HepG2 (cell line): ENCODE results near the gene MEF2A. TPM values are rescaled to one million over a fixed set of nuclear protein-coding genes. Genes with fewer than 3 reads are reported as not detected.

Source experiments
- ATAC-seq: fragments of 200-7000 bp; cut with Tn5 transposase; 3 replicates; pipeline ENCODE4 v1.9.1; 2020; ENCODE audit warnings: mild to moderate bottlenecking, moderate library complexity
- BruUV-seq: library from RNA; stranded (reverse); fragments of 400-500 nt; replicated peaks from 2 replicates; lab custom pipeline; 2021; lab: Mats Ljungman, UMichigan
- CTCF ChIA-PET: fragments of 300-600 bp; formaldehyde crosslinking; extraction: SDS; loops from one replicate; lab custom pipeline; 2021; ENCODE audit warnings: low total read pairs, inconsistent platforms, low intra/inter-chr PET ratio; lab: Yijun Ruan, JAX
- POLR2A ChIA-PET: fragments of 350-600 bp; sonication (Branson Sonifier 250); formaldehyde crosslinking; loops from one replicate; lab custom pipeline; 2020; ENCODE audit warnings: antibody characterized with exemption, inconsistent platforms; lab: Yijun Ruan, JAX
- DNase-seq: peaks from one replicate; pipeline ENCODE4 v3.0.0-alpha.2; 2015; ENCODE audit warnings: low spot score
- FAIRE-seq: peaks from 3 replicates; lab custom pipeline; 2011; peaks lifted over from hg19 to GRCh38; lab: Jason Lieb, UNC
- H2AFZ ChIP-seq: one replicate; pipeline ENCODE4 v1.6.1; 2011; ENCODE audit warnings: low read length, inconsistent platforms
- H3K27ac ChIP-seq: fragments of 300-600 bp; 3 replicates; pipeline ENCODE4 v1.8.0; 2011; ENCODE audit warnings: mixed run types, mild to moderate bottlenecking, mixed read lengths, low read length, inconsistent platforms; ENCODE audit not compliant: insufficient read depth; ENCODE audit errors: extremely low read length
- H3K27me3 ChIP-seq, 2 experiments: fragments of 200-600 bp in 1 of 2; 2 replicates in 1 of 2; 3 replicates in 1 of 2; pipeline versions ENCODE4 v1.6.0 to v1.8.0; 2011; ENCODE audit warnings: low read length in 2 of 2, mild to moderate bottlenecking in 2 of 2, moderate library complexity in 2 of 2, inconsistent platforms in 1 of 2; ENCODE audit not compliant: insufficient read depth in 2 of 2, control insufficient read depth in 1 of 2
- H3K36me3 ChIP-seq, 2 experiments: fragments of 200-600 bp in 1 of 2; replicated peaks in 1 of 2; 2 replicates in 1 of 2; 3 replicates in 1 of 2; pipeline versions ENCODE4 v1.5.1 to v1.8.0; 2011; ENCODE audit warnings: low read length in 2 of 2, inconsistent platforms in 1 of 2; ENCODE audit not compliant: insufficient read depth in 2 of 2, control insufficient read depth in 1 of 2
- H3K4me1 ChIP-seq: 2 replicates; pipeline ENCODE4 v1.5.1; 2012; ENCODE audit warnings: low read length, inconsistent platforms; ENCODE audit not compliant: insufficient read depth
- H3K4me2 ChIP-seq: 2 replicates; pipeline ENCODE4 v1.6.0; 2011; ENCODE audit warnings: low read depth, low read length, inconsistent platforms
- H3K4me3 ChIP-seq, 3 experiments: fragments of 200-600 bp in 1 of 3; sonication (generic), shearing (Covaris generic) in 1 of 3; replicated peaks in 1 of 3; 2 replicates each; pipeline ENCODE4 v1.5.1; 2011 to 2016; ENCODE audit warnings: low read length in 3 of 3, inconsistent platforms in 2 of 3, low read depth in 2 of 3, mild to moderate bottlenecking in 2 of 3, control low read depth in 1 of 3, mixed read lengths in 1 of 3; ENCODE audit not compliant: insufficient read depth in 1 of 3
- H3K79me2 ChIP-seq: one replicate; pipeline ENCODE4 v1.6.1; 2011; ENCODE audit warnings: low read length, inconsistent platforms; ENCODE audit not compliant: insufficient read depth
- H3K9ac ChIP-seq: 2 replicates; pipeline ENCODE4 v1.6.0; 2011; ENCODE audit warnings: mild to moderate bottlenecking, low read depth, low read length, inconsistent platforms; ENCODE audit not compliant: insufficient read depth
- H3K9me3 ChIP-seq: 2 replicates; pipeline ENCODE4 v1.5.1; 2012; ENCODE audit warnings: mild to moderate bottlenecking, low read length
- H4K20me1 ChIP-seq: 2 replicates; pipeline ENCODE4 v1.6.0; 2011; ENCODE audit warnings: inconsistent platforms, mild to moderate bottlenecking, low read length, moderate library complexity; ENCODE audit not compliant: insufficient read depth
- DZIP1 ChIP-seq: sonication (generic); formaldehyde crosslinking; IDR thresholded peaks from 2 replicates; pipeline ENCODE4 v1.5.0; 2020; ENCODE audit warnings: mild to moderate bottlenecking, missing genetic modification reagents
- GMEB2 ChIP-seq: IDR thresholded peaks from 2 replicates; pipeline ENCODE4 v1.6.1; 2016; ENCODE audit warnings: missing biosample characterization, missing genetic modification reagents, low read depth
- IKZF5 ChIP-seq: IDR thresholded peaks from 2 replicates; pipeline ENCODE4 v1.6.1; 2018; ENCODE audit warnings: missing genetic modification reagents, mild to moderate bottlenecking, missing compliant biosample characterization
- STAG1 ChIP-seq: sonication (generic); formaldehyde crosslinking; IDR thresholded peaks from 2 replicates; pipeline ENCODE4 v1.4.0; 2020; ENCODE audit warnings: missing genetic modification reagents
- ZBTB43 ChIP-seq: sonication (generic); formaldehyde crosslinking; conservative IDR thresholded peaks from 2 replicates; pipeline ENCODE4 v1.4.0; 2020; ENCODE audit warnings: missing genetic modification reagents
- ZNF124 ChIP-seq: sonication (generic); formaldehyde crosslinking; IDR thresholded peaks from 2 replicates; pipeline ENCODE4 v1.4.0; 2020; ENCODE audit warnings: missing genetic modification reagents
- ZNF782 ChIP-seq: sonication (generic); formaldehyde crosslinking; IDR thresholded peaks from 2 replicates; pipeline ENCODE4 v1.4.0; 2020; ENCODE audit warnings: missing genetic modification reagents, mild to moderate bottlenecking, borderline replicate concordance
- ZNF841 ChIP-seq: sonication (generic); formaldehyde crosslinking; IDR thresholded peaks from 2 replicates; pipeline ENCODE4 v1.8.1; 2023; ENCODE audit warnings: missing genetic modification reagents, borderline replicate concordance
- in situ Hi-C: cut with HindIII; loops from 2 replicates; pipeline ENCODE4 v1.10.0; 2017; ENCODE audit warnings: low pct_unique_long_range_greater_than_20kb; ENCODE audit not compliant: extremely low pct_ligation_motif_present
- intact Hi-C: fragments of 100-400 bp; cut with micrococcal nuclease; formaldehyde crosslinking; loops from one replicate; pipeline ENCODE4 v1.10.0; 2022; ENCODE audit not compliant: unreplicated experiment
- polyA plus RNA-seq, 8 experiments: library from polyadenylated mRNA; depleted of rRNA in 3 of 8; stranded (reverse) in 7 of 8; unstranded in 1 of 8; fragments of >200 nt; fragmentation: Illumina TruSeq in 4 of 8; extraction: Trizol in 4 of 8; gene quantifications; 2 replicates each; pipeline versions ENCODE4 v1.2.1 to v1.2.3, GENCODE V29; 2011 to 2016; ENCODE audit warnings: low read depth in 4 of 8, missing spikeins in 1 of 8, mixed read lengths in 1 of 8; ENCODE audit not compliant: insufficient read depth in 1 of 8
- total RNA-seq, 5 experiments: library from RNA; depleted of rRNA; stranded (reverse); fragments of >200 nt; fragmentation: Illumina TruSeq; extraction: Trizol; gene quantifications; 2 replicates each; pipeline ENCODE4 v1.2.3, GENCODE V29; 2016; ENCODE audit warnings: low read depth in 1 of 5

Gene MEF2A
- total and polyA plus RNA-seq, 2 of the 13 experiments (the other 11 are each of a cell fraction or from before 2014, with no cell fraction given) = 15.2 to 24.4 TPM

GRCh38 chr15:99680276-99680675, 114.5 kb downstream of the MEF2A start:
- BruUV-seq = no TSS peak
- ChIA-PET POLR2A (no interaction called here), CTCF (no interaction called here)
- FAIRE-seq (no peak), ATAC-seq (no peak), DNase-seq (no peak)
- no peak overlapping the region for H3K4me2 ChIP-seq
- no peak overlapping the region for H3K4me3 ChIP-seq
- H4K20me1 ChIP-seq = no peaks in the 10 kb centered on the region
- H3K27ac ChIP-seq = no peak overlapping the region
- H2AFZ ChIP-seq = no peak overlapping the region
- no peak overlapping the region for H3K9ac ChIP-seq
- intact Hi-C loops (no loop called here), in situ Hi-C loops (no loop called here)
- no peak for TF ChIP-seq ZBTB43 (CRISPR knock-in tag)
- TF ChIP-seq STAG1 (CRISPR knock-in tag) = no peak
- no peak for TF ChIP-seq GMEB2 (CRISPR knock-in tag)
- no peak for TF ChIP-seq ZNF841 (CRISPR knock-in tag)
- no peak for TF ChIP-seq ZNF782 (CRISPR knock-in tag)
- TF ChIP-seq DZIP1 (CRISPR knock-in tag) = no peak
- no peak for TF ChIP-seq IKZF5
- no peak for TF ChIP-seq ZNF124 (CRISPR knock-in tag)
- no peaks in the 10 kb centered on the region for H3K4me1 ChIP-seq
- H3K79me2 ChIP-seq = no peaks in the 10 kb centered on the region
- peaks cover under 1% of the 10 kb centered on the region for H3K9me3 ChIP-seq
- H3K36me3 ChIP-seq = peaks cover 5 to 20% of the 10 kb centered on the region in 2 experiments; a peak in 4 of 5 replicates
- H3K27me3 ChIP-seq = no peaks in the 10 kb centered on the region
